ENCODE results near the gene CACNG7.

Gene CACNG7

DNA sequence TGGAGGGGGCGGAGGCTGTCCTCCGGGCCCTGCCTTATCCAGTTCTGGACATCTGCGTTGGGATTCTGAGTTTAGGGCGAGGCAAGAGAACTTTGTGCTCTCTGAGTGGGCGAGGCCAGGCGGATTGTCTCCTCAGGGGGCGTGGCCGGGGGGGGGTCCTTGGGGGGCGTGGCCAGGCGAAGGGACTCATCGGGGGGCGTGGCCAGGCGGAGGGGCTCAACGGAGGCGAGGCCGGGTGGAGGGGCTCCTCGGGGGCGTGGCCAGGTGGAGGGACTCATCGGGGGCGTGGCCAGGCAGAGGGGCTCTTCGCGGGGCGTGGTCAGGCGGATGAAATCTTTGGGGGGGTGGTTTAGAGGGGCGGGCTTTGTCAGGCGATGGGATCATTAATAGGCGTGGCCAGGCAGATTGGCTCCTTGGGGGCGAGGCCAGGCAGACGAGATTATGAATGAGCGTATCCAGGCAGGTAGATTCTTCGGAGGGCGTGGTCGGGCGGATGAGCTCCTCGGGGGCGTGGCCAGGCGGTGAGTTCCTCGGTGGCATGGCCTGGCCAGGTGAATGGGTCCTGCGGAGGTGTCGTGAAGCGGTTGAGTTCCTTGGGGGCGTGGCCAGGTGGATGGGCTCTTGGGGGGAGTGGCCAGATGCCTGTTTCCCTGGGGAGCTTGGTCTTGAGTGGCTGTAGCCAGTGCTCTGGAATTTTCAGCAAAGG, 10.3 kb upstream of the CACNG7 start:
- no peak for TF ChIP-seq ZFX (IDR thresholded peaks at IDR 0.05; ENCODE audit: borderline replicate concordance)
- TF ChIP-seq CTCF (IDR thresholded peaks at IDR 0.05), result no peak
- H3K27ac ChIP-seq, result peak overlapping the region; percentile 40

- TF ChIP-seq CTCF (IDR thresholded peaks at IDR 0.05) (no peak), ZFX (IDR thresholded peaks at IDR 0.05; ENCODE audit: borderline replicate concordance) (no peak)
- no peak overlapping the region for H3K27ac ChIP-seq
These were observed 8.8 kb upstream of the CACNG7 start for GRCh38 chr19:53900191-53900860.

- no peak overlapping the region for H3K27ac ChIP-seq
- TF ChIP-seq CTCF (IDR thresholded peaks at IDR 0.05) (no peak), ZFX (IDR thresholded peaks at IDR 0.05; ENCODE audit: borderline replicate concordance) (no peak)
These were observed 5.9 kb upstream of the CACNG7 start for GRCh38 chr19:53903055-53903680.

DNA sequence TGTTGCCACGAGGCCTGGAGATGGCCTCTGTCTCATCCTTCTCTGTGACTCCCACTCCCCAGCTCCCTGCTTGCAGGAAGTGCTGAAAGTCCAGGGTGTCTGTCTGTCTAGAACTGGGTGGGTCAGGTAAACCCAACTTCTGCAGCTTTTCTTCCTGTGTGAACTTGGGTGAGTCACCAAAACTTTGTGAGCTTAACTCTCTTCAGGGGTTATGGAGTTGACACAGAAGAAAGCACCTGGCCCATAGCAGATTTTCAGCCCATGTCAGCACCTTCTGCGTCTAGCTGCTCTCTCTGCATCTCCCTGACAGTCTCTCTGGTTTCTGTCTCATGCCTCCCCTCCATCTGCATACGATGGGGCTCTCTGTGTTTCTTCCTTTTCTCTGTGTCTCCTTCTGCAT, 4.2 kb upstream of the CACNG7 start:
- TF ChIP-seq ZFX (IDR thresholded peaks at IDR 0.05; ENCODE audit: borderline replicate concordance), result no peak
- no peak overlapping the region for H3K27ac ChIP-seq

GRCh38 chr19:53905787-53906186, 3.3 kb upstream of the CACNG7 start:
- TF ChIP-seq ZFX (IDR thresholded peaks at IDR 0.05; ENCODE audit: borderline replicate concordance) (no peak), CTCF (IDR thresholded peaks at IDR 0.05) (no peak)
- no peak overlapping the region for H3K27ac ChIP-seq

DNA sequence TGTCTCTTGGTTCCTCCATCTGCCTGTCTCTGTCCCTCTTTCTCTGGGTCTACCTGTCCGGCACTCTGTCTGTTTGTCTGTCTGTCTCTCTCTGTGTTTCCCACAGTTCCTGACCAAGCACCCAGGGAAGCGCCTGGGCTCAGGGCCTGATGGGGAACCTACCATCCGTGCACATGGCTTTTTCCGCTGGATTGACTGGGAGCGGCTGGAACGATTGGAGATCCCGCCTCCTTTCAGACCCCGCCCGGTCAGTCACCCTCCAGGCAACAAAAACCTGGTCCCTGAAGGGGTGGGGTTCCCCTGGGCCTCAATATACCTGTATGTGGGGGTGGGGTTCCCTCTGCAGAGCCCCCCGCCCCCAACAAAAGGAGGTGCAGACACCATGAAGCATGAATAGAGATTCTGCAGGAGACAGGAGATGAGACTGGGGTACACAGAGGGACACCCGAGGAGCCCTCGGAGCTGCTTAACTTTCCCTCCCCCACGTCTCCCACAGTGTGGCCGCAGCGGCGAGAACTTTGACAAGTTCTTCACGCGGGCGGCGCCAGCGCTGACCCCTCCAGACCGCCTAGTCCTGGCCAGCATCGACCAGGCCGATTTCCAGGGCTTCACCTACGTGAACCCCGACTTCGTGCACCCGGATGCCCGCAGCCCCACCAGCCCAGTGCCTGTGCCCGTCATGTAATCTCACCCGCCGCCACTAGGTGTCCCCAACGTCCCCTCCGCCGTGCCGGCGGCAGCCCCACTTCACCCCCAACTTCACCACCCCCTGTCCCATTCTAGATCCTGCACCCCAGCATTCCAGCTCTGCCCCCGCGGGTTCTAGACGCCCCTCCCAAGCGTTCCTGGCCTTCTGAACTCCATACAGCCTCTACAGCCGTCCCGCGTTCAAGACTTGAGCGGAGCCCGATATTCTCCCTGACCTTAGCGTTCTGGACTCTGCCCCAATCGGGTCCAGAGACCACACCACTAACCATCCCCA, 2.6 kb upstream of the CACNG7 start:
- H3K27ac ChIP-seq, result no peak overlapping the region
- TF ChIP-seq ZFX (IDR thresholded peaks at IDR 0.05; ENCODE audit: borderline replicate concordance) (no peak), CTCF (IDR thresholded peaks at IDR 0.05) (peak; percentile 92)

DNA sequence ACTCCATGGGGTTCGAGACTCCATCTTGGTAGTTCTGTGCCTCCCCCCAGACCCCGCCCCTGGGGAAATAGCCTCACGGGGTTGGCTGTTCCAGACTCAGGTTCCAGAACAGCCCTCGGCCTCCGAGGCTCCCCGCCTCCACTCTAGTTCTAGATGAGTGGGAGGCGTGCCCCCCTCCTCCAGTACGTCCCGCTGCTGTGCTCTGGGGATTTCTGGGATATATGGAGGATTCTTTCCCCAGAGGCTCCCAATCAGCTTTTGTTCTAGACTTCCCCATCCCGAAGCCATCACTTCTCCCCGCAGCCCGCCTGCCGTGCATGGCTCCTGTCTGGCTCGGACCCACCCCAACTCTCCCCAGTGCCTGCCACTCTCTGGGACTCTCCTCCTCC, 1.9 kb upstream of the CACNG7 start:
- TF ChIP-seq CTCF (IDR thresholded peaks at IDR 0.05) (no peak), ZFX (IDR thresholded peaks at IDR 0.05; ENCODE audit: borderline replicate concordance) (no peak)

More for the DNA sequence above, 1.9 kb upstream of the CACNG7 start:
- H3K27ac ChIP-seq, result no peak overlapping the region

Data from 22Rv1 (cell line).